Stimulated activated CD8-positive, alpha-beta memory T cell treated with anti-CD3 and anti-CD28 coated beads, Interleukin-15, amount 100 ng/mL, for 1 hour (primary cell): ENCODE measurements around the gene NCBP1.

Experiments
- DNase-seq: peaks from one replicate; pipeline ENCODE4 v3.0.0-alpha.2; 2020; ENCODE audit warnings: low read depth

The NCBP1 gene

GRCh38 chr9:97717866-97718265 lies 84.2 kb downstream of the NCBP1 start:
- no peak for DNase-seq

DNA sequence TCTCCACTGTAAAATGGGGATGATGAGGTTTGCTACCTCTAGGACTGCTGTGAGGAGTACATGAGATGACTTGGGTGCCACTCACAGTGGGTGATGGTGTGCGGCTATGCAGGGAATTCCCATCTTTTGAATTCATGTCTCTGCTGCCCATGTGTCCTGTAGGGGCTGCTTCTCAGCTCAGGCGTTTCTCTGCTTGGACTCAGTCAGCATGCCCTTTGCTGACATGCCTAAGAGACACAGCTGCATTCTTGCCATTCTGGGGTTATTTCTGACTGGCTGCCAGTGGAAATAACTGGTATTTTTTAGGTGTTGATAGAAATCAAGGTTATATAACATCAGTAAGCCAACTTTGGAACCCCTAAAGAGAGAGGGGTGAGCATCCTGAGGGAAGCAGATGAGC lies 87.8 kb downstream of the NCBP1 start:
- no peak for DNase-seq

GRCh38 chr9:97722331-97722730 lies 88.7 kb downstream of the NCBP1 start:
- DNase-seq, result no peak
